GM12872 (cell line): Measurements from ENCODE around the gene DIDO1.

Experiments
- TF ChIP-seq, protein P1 (sequence below): IDR thresholded peaks from 3 replicates; pipeline ENCODE4 v1.5.1; 2011; ENCODE audit warnings: low read depth, mild to moderate bottlenecking, low read length, moderate library complexity; ENCODE audit not compliant: insufficient read depth

DIDO1 gene

DNA sequence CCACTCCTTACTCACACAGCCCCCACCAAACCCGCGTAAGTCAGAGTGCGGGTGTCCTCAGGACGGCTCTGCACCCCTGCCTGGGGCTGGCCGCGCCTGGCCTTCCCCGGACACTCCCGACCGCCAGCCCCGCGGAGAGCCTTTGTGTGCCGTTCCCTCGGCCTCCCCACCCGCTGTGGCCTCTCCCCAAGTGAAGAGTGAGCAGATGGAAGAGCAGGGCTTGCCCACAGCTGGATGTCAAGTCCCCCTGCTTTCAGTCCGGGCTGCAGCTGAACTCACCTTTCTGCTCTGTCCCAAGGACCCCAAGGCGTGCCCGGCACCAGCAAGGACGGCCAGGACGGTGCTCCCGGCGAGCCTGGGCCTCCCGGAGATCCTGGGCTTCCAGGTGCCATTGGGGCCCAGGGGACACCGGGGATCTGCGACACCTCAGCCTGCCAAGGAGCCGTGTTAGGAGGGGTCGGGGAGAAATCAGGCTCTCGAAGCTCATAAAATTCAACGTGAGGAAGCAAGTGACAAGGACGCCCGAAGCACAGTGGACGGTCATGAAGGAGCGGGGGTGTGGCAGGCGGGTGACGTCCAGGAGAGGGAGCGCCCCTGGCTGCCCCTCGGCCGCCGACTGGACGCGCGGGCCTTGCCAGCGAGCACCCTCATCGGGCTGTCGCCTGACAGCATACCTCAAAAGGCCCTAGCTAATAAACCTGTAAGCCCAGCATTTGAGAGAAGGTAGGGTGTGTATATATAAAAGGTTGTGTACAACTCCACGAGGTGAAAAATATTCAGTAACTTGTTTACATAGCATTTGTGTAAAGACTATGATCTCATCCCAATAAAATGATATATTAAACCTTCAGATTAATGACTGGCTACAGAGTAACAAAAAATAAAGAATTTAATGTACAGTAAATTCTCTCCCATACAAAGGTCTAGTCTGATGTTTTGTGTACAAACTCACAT, 85.8 kb downstream of the DIDO1 start:
- TF ChIP-seq, protein P1, sequence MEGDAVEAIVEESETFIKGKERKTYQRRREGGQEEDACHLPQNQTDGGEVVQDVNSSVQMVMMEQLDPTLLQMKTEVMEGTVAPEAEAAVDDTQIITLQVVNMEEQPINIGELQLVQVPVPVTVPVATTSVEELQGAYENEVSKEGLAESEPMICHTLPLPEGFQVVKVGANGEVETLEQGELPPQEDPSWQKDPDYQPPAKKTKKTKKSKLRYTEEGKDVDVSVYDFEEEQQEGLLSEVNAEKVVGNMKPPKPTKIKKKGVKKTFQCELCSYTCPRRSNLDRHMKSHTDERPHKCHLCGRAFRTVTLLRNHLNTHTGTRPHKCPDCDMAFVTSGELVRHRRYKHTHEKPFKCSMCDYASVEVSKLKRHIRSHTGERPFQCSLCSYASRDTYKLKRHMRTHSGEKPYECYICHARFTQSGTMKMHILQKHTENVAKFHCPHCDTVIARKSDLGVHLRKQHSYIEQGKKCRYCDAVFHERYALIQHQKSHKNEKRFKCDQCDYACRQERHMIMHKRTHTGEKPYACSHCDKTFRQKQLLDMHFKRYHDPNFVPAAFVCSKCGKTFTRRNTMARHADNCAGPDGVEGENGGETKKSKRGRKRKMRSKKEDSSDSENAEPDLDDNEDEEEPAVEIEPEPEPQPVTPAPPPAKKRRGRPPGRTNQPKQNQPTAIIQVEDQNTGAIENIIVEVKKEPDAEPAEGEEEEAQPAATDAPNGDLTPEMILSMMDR: no peak

DNA sequence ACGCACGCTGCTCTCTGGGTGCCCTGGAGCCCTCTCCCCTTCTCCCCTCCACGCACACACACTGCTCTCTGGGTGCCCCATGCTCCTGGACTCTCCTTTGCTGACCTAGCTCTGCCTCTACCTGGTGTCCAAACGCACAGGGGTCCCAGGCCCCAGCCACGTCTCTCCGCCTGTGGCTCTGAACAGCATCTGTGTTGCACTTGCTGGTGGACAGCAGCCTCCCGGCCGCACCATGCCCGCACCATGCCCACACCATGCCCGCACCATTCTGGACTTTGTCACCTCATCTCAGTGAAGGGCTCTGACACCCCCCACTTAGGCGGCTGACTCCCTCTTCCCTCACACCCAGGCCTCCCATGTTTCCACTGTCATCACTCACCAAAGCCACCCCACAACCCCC, 86.5 kb downstream of the DIDO1 start:
- TF ChIP-seq, protein P1: no peak

DNA sequence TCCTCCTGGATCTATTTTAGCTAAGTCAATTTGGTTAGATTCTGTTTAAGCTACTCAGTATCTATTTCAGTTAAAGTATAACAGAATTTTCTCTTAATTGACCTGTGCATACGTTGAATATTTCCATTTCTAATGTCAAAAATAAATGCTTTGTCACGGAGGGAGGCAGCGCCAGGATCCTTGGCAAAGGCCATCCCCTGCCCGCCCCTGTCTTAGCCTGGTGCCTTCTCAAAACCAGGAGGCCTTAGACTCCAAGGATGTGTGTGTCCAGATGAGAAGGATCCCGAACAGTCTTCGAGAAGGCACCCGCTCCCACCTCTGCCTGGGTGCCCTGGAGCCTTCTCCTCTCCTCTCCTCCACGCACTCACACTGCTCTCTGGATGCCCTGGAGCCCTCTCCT, 87.0 kb downstream of the DIDO1 start:
- TF ChIP-seq, protein P1: no peak

DNA sequence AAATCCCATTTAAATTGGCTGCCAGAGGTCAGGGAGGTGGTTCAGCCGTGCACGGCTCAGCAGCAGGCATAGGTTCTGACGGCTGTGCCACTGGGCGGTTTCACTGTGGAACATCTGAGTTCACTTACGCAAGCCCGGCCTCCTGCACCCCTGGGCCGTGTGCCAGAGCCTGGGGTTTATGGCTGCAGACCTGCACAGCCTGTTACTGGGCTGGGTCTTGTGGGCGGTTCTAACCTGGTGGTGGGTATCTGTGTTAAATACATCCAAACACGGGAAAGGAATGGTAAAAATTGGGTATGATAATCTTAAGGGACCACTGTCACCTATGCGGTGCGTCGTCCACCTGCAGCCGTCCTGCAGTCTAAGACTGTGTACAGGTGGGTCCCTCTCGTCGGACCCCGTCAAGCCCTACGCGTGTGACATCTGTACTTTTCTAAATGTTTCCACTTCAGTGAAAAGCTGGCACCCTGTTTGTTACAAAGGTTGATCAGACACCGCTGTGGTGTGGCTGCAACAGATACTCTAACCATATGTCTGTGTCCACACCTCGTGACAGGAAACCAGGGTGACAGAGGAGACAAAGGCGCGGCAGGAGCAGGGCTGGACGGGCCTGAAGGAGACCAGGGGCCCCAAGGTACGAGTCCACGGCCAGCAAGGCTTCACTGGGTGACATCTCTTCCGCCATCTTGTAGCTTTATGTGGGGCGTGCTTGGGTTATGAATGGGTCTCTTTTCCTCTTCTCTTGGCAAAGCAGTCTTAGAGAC, 88.0 kb downstream of the DIDO1 start:
- TF ChIP-seq, protein P1: no peak

DNA sequence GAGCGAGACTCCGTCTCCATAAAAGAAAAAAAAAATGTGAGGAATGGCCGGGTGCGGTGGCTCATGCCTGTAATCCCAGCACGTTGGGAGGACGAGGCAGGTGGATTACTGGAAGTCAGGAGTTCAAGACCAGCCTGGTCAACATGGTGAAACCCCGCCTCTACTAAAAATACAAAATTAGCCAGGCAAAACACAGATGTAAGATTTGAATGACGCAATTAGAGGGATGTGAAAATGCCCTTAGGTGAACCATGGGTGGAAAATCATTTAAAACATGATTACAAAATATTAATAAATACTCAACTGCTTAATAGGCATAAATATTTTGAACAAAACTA, 88.5 kb downstream of the DIDO1 start:
- TF ChIP-seq, protein P1: no peak

DNA sequence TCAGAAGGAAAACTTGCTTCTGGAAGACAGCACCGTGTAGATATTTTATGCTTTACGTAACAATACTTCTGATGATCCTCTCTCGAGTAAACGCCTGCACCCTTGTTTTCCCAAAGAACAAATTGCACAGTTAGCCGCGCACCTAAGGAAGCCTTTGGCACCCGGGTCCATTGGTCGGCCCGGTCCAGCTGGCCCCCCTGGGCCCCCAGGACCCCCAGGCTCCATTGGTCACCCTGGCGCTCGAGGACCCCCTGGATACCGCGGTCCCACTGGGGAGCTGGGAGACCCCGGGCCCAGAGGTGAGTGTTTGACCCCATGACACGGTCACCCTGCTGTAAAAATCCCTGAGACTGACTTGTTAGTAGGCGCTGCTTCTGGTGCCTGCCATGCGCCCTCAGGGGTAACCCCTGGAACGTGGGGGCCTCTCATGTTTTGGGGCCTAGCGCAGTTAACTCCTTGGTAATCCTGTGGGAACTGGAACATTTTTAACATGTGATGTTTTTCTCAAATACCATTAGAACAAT, 89.3 kb downstream of the DIDO1 start:
- TF ChIP-seq, protein P1: no peak
